ENCODE results near the gene C12orf75.
"Not testable (repeated sequence)": the region's sequence is repeated elsewhere in the genome, so short reads cannot be mapped to it uniquely, and the experiment has no call there.

Gene C12orf75

DNA sequence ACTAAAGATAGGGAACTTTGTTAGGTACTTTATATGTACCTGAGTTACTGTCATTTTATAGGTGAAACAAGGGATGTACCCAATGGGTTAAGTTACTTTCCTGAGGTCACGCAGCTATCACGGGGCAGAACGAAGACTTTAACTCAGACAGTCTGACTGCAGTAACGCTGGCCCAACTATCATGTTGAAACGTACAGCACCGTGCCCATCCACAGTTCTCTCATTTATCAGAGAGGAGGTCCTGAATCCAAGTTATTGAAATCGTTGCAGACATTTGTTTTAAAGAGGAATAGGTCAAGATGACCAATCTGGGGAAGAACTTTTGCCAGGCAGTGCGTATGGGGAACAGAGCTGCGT is 587 bp upstream of the C12orf75 start:
- H3K9ac ChIP-seq (ENCODE audit: low read length): no peak overlapping the region

DNA sequence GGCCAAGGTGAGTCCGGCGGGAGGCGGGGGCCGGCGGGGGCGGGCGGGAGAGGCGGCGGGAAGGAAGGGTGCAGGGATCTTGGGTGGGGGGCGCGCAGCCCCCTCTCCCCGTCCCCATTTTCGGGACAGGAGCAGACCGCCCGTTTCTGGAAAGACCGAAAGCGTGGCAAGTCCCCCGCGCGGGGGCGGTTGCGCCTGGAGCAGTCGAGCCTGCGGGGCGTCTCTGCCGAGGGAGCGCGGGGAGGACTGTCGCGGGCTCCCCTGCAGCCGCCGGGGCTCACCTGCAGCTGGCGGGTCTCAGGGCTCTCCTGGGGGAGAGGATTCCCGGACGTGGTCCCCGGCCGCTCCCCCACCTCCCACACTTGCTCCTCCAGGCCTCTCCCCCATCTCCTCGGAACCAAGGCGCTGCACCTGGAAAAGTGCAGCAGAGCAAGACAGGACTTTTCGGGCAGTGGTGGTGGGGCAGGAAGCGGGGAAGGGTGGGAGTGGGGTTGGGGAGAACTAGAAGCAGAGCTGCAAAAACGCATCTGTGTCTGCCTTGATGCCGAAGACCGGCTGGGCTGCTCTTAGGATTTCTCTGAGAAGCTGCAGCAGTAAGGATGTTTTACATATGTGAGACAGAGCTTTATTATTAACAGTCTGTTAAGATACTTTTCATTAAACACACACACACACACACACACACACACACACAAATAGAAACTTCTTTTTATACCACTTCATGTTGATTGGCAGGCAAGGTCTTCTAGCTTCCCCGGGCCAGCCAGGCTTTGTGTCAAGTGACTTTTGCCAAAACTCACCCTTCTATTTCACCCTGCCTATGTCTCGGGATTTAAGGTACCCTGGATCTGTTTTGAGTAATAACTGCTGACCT is 677 bp downstream of the C12orf75 start:
- H3K4me1 ChIP-seq (ENCODE audit: control insufficient read depth, low read depth, low read length): peaks cover 22% of the 10 kb centered on the region
- H3K9me3 ChIP-seq (ENCODE audit: control insufficient read depth, low read depth, low read length): no peaks in the 10 kb centered on the region
- peaks cover 41% of the 10 kb centered on the region for H3K27me3 ChIP-seq (ENCODE audit: control insufficient read depth, insufficient read depth, low read length)
- no peak overlapping the region for H3K9ac ChIP-seq (ENCODE audit: low read length)
- no peak overlapping the region for H3K27ac ChIP-seq (ENCODE audit: low read length)
- peak overlapping the region; percentile 65 for H3K4me3 ChIP-seq (ENCODE audit: low read length)
- H3K36me3 ChIP-seq (ENCODE audit: control insufficient read depth, low read depth, low read length): no peaks in the 10 kb centered on the region

More for the DNA sequence above, 587 bp upstream of the C12orf75 start:
- H3K27ac ChIP-seq (ENCODE audit: low read length): no peak overlapping the region
- no peaks in the 10 kb centered on the region for H3K9me3 ChIP-seq (ENCODE audit: control insufficient read depth, low read depth, low read length)
- peak overlapping the region; percentile 53 for H3K4me3 ChIP-seq (ENCODE audit: low read length)
- peaks cover 22% of the 10 kb centered on the region for H3K4me1 ChIP-seq (ENCODE audit: control insufficient read depth, low read depth, low read length)
- no peaks in the 10 kb centered on the region for H3K36me3 ChIP-seq (ENCODE audit: control insufficient read depth, low read depth, low read length)
- peaks cover 41% of the 10 kb centered on the region for H3K27me3 ChIP-seq (ENCODE audit: control insufficient read depth, insufficient read depth, low read length)

DNA sequence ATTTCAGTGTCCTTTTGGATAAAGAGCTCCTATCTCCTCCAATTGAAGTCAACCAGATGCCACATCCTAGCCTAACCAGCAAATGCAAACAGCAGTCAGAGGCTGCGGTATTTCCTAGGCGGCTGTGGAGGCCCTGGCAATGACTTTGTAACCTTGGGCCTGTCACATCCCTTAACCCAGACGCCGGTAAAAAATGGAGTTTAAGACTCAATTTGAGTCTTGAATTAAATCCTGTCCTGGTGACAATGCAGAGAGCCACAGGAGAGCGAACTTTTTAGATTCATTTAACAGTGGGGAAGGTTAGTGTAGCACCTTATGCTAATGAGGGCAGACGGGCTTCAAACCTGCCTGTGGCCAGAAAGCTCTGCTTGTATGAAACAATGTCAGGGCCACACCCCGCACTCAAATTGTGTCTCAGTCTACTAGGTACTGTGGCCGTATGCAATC is 1.3 kb downstream of the C12orf75 start:
- no peak overlapping the region for H3K27ac ChIP-seq (ENCODE audit: low read length)
- H3K4me1 ChIP-seq (ENCODE audit: control insufficient read depth, low read depth, low read length): peaks cover 22% of the 10 kb centered on the region
- H3K27me3 ChIP-seq (ENCODE audit: control insufficient read depth, insufficient read depth, low read length): peaks cover 41% of the 10 kb centered on the region
- H3K9ac ChIP-seq (ENCODE audit: low read length): no peak overlapping the region
- peak overlapping the region; percentile 65 for H3K4me3 ChIP-seq (ENCODE audit: low read length)
- no peaks in the 10 kb centered on the region for H3K36me3 ChIP-seq (ENCODE audit: control insufficient read depth, low read depth, low read length)
- no peaks in the 10 kb centered on the region for H3K9me3 ChIP-seq (ENCODE audit: control insufficient read depth, low read depth, low read length)

DNA sequence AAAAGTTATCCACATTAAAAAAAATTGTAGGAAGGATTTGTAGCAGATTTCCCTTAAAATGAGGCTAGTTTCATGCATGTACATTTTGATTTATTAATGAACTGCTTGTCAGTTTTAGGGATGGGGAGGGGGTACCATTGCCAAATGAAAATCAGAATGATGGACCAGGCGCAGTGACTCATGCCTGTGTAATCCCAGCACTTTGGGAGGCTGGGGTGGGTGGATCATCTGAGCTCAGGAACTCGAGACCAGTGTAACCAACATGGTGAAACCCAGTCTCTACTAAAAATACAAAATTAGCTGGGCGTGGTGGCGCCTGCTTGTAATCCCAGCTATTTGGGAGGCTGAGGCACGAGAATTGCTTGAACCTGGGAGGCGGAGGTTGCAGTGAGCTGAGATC is 1.8 kb downstream of the C12orf75 start:
- peaks cover 22% of the 10 kb centered on the region for H3K4me1 ChIP-seq (ENCODE audit: control insufficient read depth, low read depth, low read length)
- not testable (repeated sequence) for H3K36me3 ChIP-seq (ENCODE audit: control insufficient read depth, low read depth, low read length); H3K9me3 ChIP-seq (ENCODE audit: control insufficient read depth, low read depth, low read length); H3K9ac ChIP-seq (ENCODE audit: low read length); H3K27ac ChIP-seq (ENCODE audit: low read length)
- peak overlapping the region; percentile 65 for H3K4me3 ChIP-seq (ENCODE audit: low read length)
- H3K27me3 ChIP-seq (ENCODE audit: control insufficient read depth, insufficient read depth, low read length): peaks cover 41% of the 10 kb centered on the region

DNA sequence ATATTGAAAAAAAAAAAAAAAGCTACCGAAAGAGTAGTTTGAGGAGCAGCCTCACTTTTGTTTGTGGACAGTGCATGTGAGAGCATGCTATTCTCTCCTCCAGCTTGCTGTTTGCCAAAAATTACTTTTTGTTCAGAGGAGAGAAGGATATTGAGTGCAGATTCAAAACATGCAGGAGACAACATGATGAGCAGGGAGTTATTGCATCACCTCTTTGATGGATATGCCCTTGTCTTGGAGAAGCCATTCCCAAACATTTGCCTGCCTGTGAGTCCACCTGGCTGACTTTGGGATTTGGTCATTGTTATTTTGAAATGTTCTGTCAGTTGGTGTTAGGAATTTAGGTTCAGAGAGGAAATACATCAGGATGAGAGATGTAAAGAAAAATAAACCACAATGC is 2.4 kb downstream of the C12orf75 start:
- H3K4me3 ChIP-seq (ENCODE audit: low read length): no peak overlapping the region
- no peaks in the 10 kb centered on the region for H3K36me3 ChIP-seq (ENCODE audit: control insufficient read depth, low read depth, low read length)

DNA sequence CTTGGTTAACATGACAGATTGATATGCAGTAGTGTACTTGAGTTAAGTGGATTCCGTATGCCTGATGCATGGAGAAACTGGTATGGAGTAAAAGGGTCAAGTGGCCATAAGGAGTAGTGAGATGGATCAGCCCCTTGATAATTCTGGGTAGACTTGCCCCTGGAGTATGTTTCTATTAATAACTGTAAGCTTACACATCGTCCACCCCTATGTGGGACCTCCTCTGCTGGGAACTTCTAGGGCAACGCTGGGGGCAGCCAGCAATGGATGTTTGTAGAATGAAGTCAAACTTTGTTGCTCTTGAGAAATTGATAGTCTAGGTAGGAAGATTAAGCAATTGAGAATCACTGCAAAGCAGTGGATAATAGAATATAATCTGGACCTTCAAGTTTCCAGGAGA is 3.5 kb downstream of the C12orf75 start:
- no peak overlapping the region for H3K9ac ChIP-seq (ENCODE audit: low read length)
- peaks cover 22% of the 10 kb centered on the region for H3K4me1 ChIP-seq (ENCODE audit: control insufficient read depth, low read depth, low read length)
- H3K36me3 ChIP-seq (ENCODE audit: control insufficient read depth, low read depth, low read length): no peaks in the 10 kb centered on the region
- H3K27ac ChIP-seq (ENCODE audit: low read length): no peak overlapping the region
- no peaks in the 10 kb centered on the region for H3K9me3 ChIP-seq (ENCODE audit: control insufficient read depth, low read depth, low read length)
- no peak overlapping the region for H3K4me3 ChIP-seq (ENCODE audit: low read length)
- H3K27me3 ChIP-seq (ENCODE audit: control insufficient read depth, insufficient read depth, low read length): peaks cover 36% of the 10 kb centered on the region

More for the DNA sequence above, 2.4 kb downstream of the C12orf75 start:
- peaks cover 41% of the 10 kb centered on the region for H3K27me3 ChIP-seq (ENCODE audit: control insufficient read depth, insufficient read depth, low read length)
- no peak overlapping the region for H3K9ac ChIP-seq (ENCODE audit: low read length)
- no peak overlapping the region for H3K27ac ChIP-seq (ENCODE audit: low read length)
- H3K4me1 ChIP-seq (ENCODE audit: control insufficient read depth, low read depth, low read length): peaks cover 22% of the 10 kb centered on the region
- no peaks in the 10 kb centered on the region for H3K9me3 ChIP-seq (ENCODE audit: control insufficient read depth, low read depth, low read length)

DNA sequence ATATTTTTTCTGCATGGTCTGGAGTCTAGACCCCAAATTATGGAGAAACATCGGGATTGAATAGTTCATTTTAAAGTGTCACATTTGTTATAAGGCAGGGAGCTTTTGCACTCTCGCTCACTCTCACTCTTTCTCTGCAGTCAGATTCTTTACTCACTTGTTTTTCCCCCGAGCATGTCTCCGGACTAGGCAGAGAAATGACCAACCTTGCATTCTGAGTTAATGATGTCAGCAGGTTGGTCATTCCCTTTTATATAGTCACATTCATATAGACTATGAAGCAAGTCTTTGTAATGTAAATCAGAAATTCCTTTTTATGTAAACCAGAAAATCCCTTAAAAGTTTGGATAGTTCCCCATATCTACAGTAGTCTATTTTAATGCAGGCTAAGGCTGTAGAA is 4.1 kb downstream of the C12orf75 start:
- H3K4me3 ChIP-seq (ENCODE audit: low read length): no peak overlapping the region
- no peak overlapping the region for H3K9ac ChIP-seq (ENCODE audit: low read length)
- H3K9me3 ChIP-seq (ENCODE audit: control insufficient read depth, low read depth, low read length): no peaks in the 10 kb centered on the region
- H3K4me1 ChIP-seq (ENCODE audit: control insufficient read depth, low read depth, low read length): peaks cover 22% of the 10 kb centered on the region
- no peaks in the 10 kb centered on the region for H3K36me3 ChIP-seq (ENCODE audit: control insufficient read depth, low read depth, low read length)
- no peak overlapping the region for H3K27ac ChIP-seq (ENCODE audit: low read length)
- peaks cover 32% of the 10 kb centered on the region for H3K27me3 ChIP-seq (ENCODE audit: control insufficient read depth, insufficient read depth, low read length)

DNA sequence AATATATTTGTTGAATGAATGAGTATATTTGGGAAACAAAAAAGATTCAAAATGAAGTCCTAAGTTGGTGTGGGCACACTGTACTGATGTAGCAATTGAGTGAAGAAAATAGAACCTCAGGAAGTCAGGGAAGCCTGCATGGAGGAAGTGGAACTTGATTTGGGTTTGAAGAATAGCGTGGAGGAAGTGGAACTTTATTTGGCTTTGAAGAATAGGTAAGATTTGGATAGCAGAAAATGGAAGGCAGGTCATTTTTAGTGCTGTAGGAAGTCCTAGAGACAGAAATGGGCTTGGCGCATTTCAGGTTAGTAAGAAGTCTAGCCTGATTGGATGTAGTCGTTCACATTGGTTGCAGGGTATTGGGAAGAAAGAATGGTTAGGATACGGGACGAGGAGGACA is 5.4 kb downstream of the C12orf75 start:
- Histone ChIP-seq H3K9ac (ENCODE audit: low read length) (no peak overlapping the region), H3K27ac (ENCODE audit: low read length) (no peak overlapping the region), H3K9me3 (ENCODE audit: control insufficient read depth, low read depth, low read length) (no peaks in the 10 kb centered on the region), H3K4me3 (ENCODE audit: low read length) (no peak overlapping the region), H3K4me1 (ENCODE audit: control insufficient read depth, low read depth, low read length) (peaks cover 19% of the 10 kb centered on the region), H3K36me3 (ENCODE audit: control insufficient read depth, low read depth, low read length) (no peaks in the 10 kb centered on the region), H3K27me3 (ENCODE audit: control insufficient read depth, insufficient read depth, low read length) (peaks cover 30% of the 10 kb centered on the region)

DNA sequence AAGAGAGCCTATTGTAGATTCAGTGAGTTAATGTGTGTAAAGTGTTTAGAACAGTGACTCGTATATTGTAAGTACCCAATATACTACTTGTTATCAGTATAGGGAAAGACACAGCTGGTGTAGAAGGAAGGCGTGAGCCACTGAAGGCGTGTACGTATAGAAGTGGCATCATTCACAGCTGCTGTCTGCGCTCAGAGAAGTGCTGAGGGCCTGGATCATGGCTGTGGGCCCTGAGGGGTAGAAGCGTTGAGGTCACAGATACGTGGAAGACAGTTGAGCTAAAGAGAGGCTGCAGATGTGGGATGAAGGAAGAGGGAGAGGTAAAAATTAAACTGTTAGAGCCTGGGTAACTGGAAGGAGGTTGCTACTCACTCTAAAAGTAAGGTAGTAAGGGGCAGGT is 5.9 kb downstream of the C12orf75 start:
- H3K27ac ChIP-seq (ENCODE audit: low read length): no peak overlapping the region
- H3K36me3 ChIP-seq (ENCODE audit: control insufficient read depth, low read depth, low read length): no peaks in the 10 kb centered on the region
- no peak overlapping the region for H3K4me3 ChIP-seq (ENCODE audit: low read length)
- no peak overlapping the region for H3K9ac ChIP-seq (ENCODE audit: low read length)
- H3K4me1 ChIP-seq (ENCODE audit: control insufficient read depth, low read depth, low read length): peaks cover 16% of the 10 kb centered on the region
- peaks cover 25% of the 10 kb centered on the region for H3K27me3 ChIP-seq (ENCODE audit: control insufficient read depth, insufficient read depth, low read length)
- peaks cover 3% of the 10 kb centered on the region for H3K9me3 ChIP-seq (ENCODE audit: control insufficient read depth, low read depth, low read length)

DNA sequence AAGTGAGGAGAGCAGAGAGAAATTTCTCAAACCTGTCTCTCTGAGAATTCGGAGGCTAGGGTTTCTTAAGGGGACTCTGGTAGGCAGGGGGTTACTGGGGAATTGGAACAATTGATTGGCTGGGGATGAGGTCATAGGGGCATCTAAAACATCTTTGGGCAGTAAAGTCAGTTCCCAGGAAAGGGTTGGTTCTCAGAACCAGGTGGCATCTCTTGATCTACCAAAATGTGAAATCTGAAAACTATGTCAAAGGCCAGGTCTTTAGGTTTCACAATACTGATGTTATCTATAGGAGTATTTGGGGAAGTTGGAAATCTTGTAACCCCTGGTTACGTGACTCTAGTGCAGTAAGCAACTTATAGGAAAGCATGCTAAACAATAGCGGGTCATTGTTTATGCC is 6.9 kb downstream of the C12orf75 start:
- H3K27ac ChIP-seq (ENCODE audit: low read length): no peak overlapping the region
- H3K27me3 ChIP-seq (ENCODE audit: control insufficient read depth, insufficient read depth, low read length): peaks cover 15% of the 10 kb centered on the region
- H3K4me1 ChIP-seq (ENCODE audit: control insufficient read depth, low read depth, low read length): peaks cover 7% of the 10 kb centered on the region
- peaks cover 4% of the 10 kb centered on the region for H3K9me3 ChIP-seq (ENCODE audit: control insufficient read depth, low read depth, low read length)
- no peak overlapping the region for H3K4me3 ChIP-seq (ENCODE audit: low read length)
- no peaks in the 10 kb centered on the region for H3K36me3 ChIP-seq (ENCODE audit: control insufficient read depth, low read depth, low read length)
- no peak overlapping the region for H3K9ac ChIP-seq (ENCODE audit: low read length)

DNA sequence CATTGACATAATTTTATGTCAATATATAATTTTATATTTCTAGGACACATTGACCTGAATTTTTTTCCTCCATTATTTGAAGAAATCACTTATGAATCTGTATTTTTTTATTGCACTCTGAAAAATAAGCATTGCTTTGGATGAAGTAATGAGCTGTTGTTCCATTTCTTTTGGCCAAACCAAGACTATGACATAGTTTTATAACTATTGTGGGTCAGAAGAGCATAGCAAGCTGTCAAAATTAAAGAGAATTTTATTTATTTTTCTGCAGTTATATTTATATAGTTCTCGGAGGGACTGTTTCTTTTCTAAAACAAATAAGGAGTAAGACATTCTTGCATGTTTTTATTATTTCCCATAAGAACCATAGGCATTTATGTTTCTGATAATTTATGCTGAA is 8.5 kb downstream of the C12orf75 start:
- H3K9me3 ChIP-seq (ENCODE audit: control insufficient read depth, low read depth, low read length): peaks cover 4% of the 10 kb centered on the region
- no peaks in the 10 kb centered on the region for H3K36me3 ChIP-seq (ENCODE audit: control insufficient read depth, low read depth, low read length)
- H3K27me3 ChIP-seq (ENCODE audit: control insufficient read depth, insufficient read depth, low read length): peaks cover 2% of the 10 kb centered on the region
- peaks cover 10% of the 10 kb centered on the region for H3K4me1 ChIP-seq (ENCODE audit: control insufficient read depth, low read depth, low read length)
- H3K4me3 ChIP-seq (ENCODE audit: low read length): no peak overlapping the region
- no peak overlapping the region for H3K27ac ChIP-seq (ENCODE audit: low read length)
- no peak overlapping the region for H3K9ac ChIP-seq (ENCODE audit: low read length)

DNA sequence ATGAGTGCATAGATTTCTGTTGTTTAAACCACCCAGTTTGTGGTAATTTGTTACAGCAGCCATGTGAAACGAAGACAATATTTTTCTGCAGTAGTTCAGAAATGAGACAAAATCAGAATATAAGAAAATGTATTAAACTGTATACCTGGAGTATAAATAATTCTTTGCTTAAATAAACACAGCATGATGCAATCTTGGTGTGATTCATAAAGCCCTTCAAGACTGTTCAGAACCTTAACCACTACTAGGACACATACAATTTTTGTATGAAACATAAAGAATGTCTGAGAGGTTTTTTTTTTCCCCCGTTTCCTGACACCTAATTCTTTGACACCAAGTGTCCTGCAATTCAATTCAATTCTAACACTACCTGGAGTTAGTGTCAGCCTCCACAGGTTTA is 10.5 kb downstream of the C12orf75 start:
- Histone ChIP-seq H3K27ac (ENCODE audit: low read length) (no peak overlapping the region), H3K36me3 (ENCODE audit: control insufficient read depth, low read depth, low read length) (no peaks in the 10 kb centered on the region), H3K4me3 (ENCODE audit: low read length) (no peak overlapping the region)

More for the DNA sequence above, 10.5 kb downstream of the C12orf75 start:
- Histone ChIP-seq H3K9me3 (ENCODE audit: control insufficient read depth, low read depth, low read length) (peaks cover 4% of the 10 kb centered on the region), H3K27me3 (ENCODE audit: control insufficient read depth, insufficient read depth, low read length) (no peaks in the 10 kb centered on the region), H3K9ac (ENCODE audit: low read length) (no peak overlapping the region), H3K4me1 (ENCODE audit: control insufficient read depth, low read depth, low read length) (peaks cover 11% of the 10 kb centered on the region)

Measured in iPS-18a (cell line).